DOHH2 (cell line): ENCODE data around the gene AFG3L2.

Source experiments
- H3F3A ChIP-seq: fragments of 200-600 bp; sonication (generic), shearing (Covaris generic); 2 replicates; pipeline ENCODE4 v1.6.0; 2016; ENCODE audit warnings: antibody characterized with exemption, mild to moderate bottlenecking; ENCODE audit not compliant: control insufficient read depth, insufficient read depth
- H3K27ac ChIP-seq: fragments of 200-600 bp; sonication (generic); 2 replicates; pipeline ENCODE4 v1.5.1; 2014; ENCODE audit warnings: low read depth, mild to moderate bottlenecking, low read length, moderate library complexity
- H3K27me3 ChIP-seq: fragments of 200-600 bp; sonication (generic); 2 replicates; pipeline ENCODE4 v1.6.1; 2014; ENCODE audit warnings: mild to moderate bottlenecking, low read length, mixed read lengths; ENCODE audit not compliant: control insufficient read depth
- H3K36me3 ChIP-seq: fragments of 200-600 bp; sonication (generic); 2 replicates; pipeline ENCODE4 v1.6.1; 2014; ENCODE audit warnings: mild to moderate bottlenecking, low read length, moderate library complexity, mixed read lengths; ENCODE audit not compliant: control insufficient read depth
- H3K4me1 ChIP-seq: fragments of 200-600 bp; sonication (generic); 2 replicates; pipeline ENCODE4 v1.6.1; 2014; ENCODE audit warnings: mild to moderate bottlenecking, low read length, mixed read lengths; ENCODE audit not compliant: control insufficient read depth
- H3K4me2 ChIP-seq: fragments of 200-600 bp; sonication (generic); 2 replicates; pipeline ENCODE4 v1.6.0; 2014; ENCODE audit warnings: mild to moderate bottlenecking, low read length, moderate library complexity
- H3K4me3 ChIP-seq: fragments of 200-600 bp; sonication (generic); 2 replicates; pipeline ENCODE4 v1.5.1; 2014; ENCODE audit warnings: mild to moderate bottlenecking, low read length, mixed read lengths
- H3K79me2 ChIP-seq: fragments of 200-600 bp; sonication (generic); 2 replicates; pipeline ENCODE4 v1.6.1; 2014; ENCODE audit warnings: mild to moderate bottlenecking, low read length, mixed read lengths; ENCODE audit not compliant: control insufficient read depth
- H3K9me2 ChIP-seq: fragments of 200-600 bp; sonication (generic); replicated peaks from 2 replicates; pipeline ENCODE4 v1.6.1; 2014; ENCODE audit warnings: mild to moderate bottlenecking, low read length, mixed read lengths; ENCODE audit not compliant: control insufficient read depth
- H3K9me3 ChIP-seq: fragments of 200-600 bp; sonication (generic); 2 replicates; pipeline ENCODE4 v1.6.1; 2014; ENCODE audit warnings: antibody characterized with exemption, low read length, mixed read lengths; ENCODE audit not compliant: control insufficient read depth, insufficient read depth
- H4K20me1 ChIP-seq: fragments of 200-600 bp; sonication (generic); 2 replicates; pipeline ENCODE4 v1.6.0; 2014; ENCODE audit warnings: low read depth, mild to moderate bottlenecking, antibody characterized with exemption, low read length, moderate library complexity; ENCODE audit not compliant: control insufficient read depth, insufficient read depth
- CTCF ChIP-seq: fragments of 200-600 bp; sonication (generic); IDR thresholded peaks from one replicate; pipeline ENCODE4 v1.5.1; 2014; ENCODE audit warnings: antibody characterized with exemption, mild to moderate bottlenecking, low read depth, low read length; ENCODE audit not compliant: poor library complexity, severe bottlenecking
- EZH2phosphoT487 ChIP-seq: fragments of 200-600 bp; sonication (generic); IDR thresholded peaks from 2 replicates; pipeline ENCODE4 v1.6.1; 2017; ENCODE audit warnings: borderline replicate concordance, mild to moderate bottlenecking, antibody characterized with exemption, low read length, moderate library complexity, mixed read lengths

The AFG3L2 gene

GRCh38 chr18:12317664-12318333, 59.2 kb downstream of the AFG3L2 start:
- Histone ChIP-seq H3K27me3 (no peaks in the 10 kb centered on the region), H3K9me2 (no peaks in the 10 kb centered on the region), H3K79me2 (no peaks in the 10 kb centered on the region), H3K27ac (no peak overlapping the region), H3K36me3 (peaks cover 3% of the 10 kb centered on the region; the same call in 1 of the 2 replicates), H4K20me1 (no peaks in the 10 kb centered on the region), H3K9me3 (peaks cover 6% of the 10 kb centered on the region; the same call in 1 of the 2 replicates), H3K4me3 (no peak overlapping the region), H3F3A (no peaks in the 10 kb centered on the region), H3K4me1 (peaks cover 3% of the 10 kb centered on the region; the same call in 1 of the 2 replicates), H3K4me2 (no peak overlapping the region)
- no peak for TF ChIP-seq CTCF
- TF ChIP-seq EZH2phosphoT487: no peak

- no peaks in the 10 kb centered on the region for H3K79me2 ChIP-seq
Measured at GRCh38 chr18:12315911-12316310, 61.1 kb downstream of the AFG3L2 start.

GRCh38 chr18:12315490-12315889, 61.5 kb downstream of the AFG3L2 start:
- Histone ChIP-seq H4K20me1 (no peaks in the 10 kb centered on the region), H3K36me3 (no peaks in the 10 kb centered on the region), H3K27ac (no peak overlapping the region), H3K27me3 (no peaks in the 10 kb centered on the region), H3K4me2 (no peak overlapping the region), H3F3A (no peaks in the 10 kb centered on the region), H3K4me1 (0 out of 2 replicates have a peak, but pooled peaks cover 3% of the 10 kb centered on the region), H3K9me3 (peaks cover 9% of the 10 kb centered on the region; the same call in 1 of the 2 replicates), H3K4me3 (no peak overlapping the region), H3K9me2 (no peaks in the 10 kb centered on the region), H3K79me2 (no peaks in the 10 kb centered on the region)
- TF ChIP-seq CTCF (no peak), EZH2phosphoT487 (no peak)

More at GRCh38 chr18:12315911-12316310, 61.1 kb downstream of the AFG3L2 start:
- Histone ChIP-seq H3K9me3 (peaks cover 9% of the 10 kb centered on the region; the same call in 1 of the 2 replicates), H3K9me2 (no peaks in the 10 kb centered on the region), H3K4me1 (0 out of 2 replicates have a peak, but pooled peaks cover 3% of the 10 kb centered on the region), H3K4me2 (no peak overlapping the region), H3K27ac (no peak overlapping the region), H4K20me1 (no peaks in the 10 kb centered on the region), H3K4me3 (no peak overlapping the region), H3K36me3 (no peaks in the 10 kb centered on the region), H3F3A (no peaks in the 10 kb centered on the region), H3K27me3 (no peaks in the 10 kb centered on the region)
- TF ChIP-seq CTCF: no peak
- TF ChIP-seq EZH2phosphoT487: no peak
